ENCODE results near the gene MBLAC1.

MBLAC1 gene

GRCh38 chr7:100173806-100174495, 47.2 kb downstream of the MBLAC1 start:
- DNase-seq, result no peak

GRCh38 chr7:100174582-100174981, 47.8 kb downstream of the MBLAC1 start:
- no peak for DNase-seq

- no peak for DNase-seq
These were observed 48.6 kb downstream of the MBLAC1 start for GRCh38 chr7:100175296-100175935.

GRCh38 chr7:100176096-100177044, 49.6 kb downstream of the MBLAC1 start:
- DNase-seq, result no peak

- peak; percentile 94 for DNase-seq
These were observed 50.6 kb downstream of the MBLAC1 start, which contains the start of the genes GPC2 and STAG3 for GRCh38 chr7:100177045-100178001. GPC2 (minus strand) TSS chr7:100177381; CDS start chr7:100177199, 182 bp downstream. STAG3 (plus strand) TSS chr7:100177918; CDS start chr7:100180557, 2,639 bp downstream.

Measured in DMS 273 treated with DMSO at 0.1 percent for 48 hours (cell line).